Activated CD8-positive, alpha-beta T cell treated with anti-CD3 and anti-CD28 coated beads for 36 hours (primary cell): ENCODE results near the gene SOBP. TPM values are rescaled to one million over a fixed set of nuclear protein-coding genes. Genes with fewer than 3 reads are reported as not detected.
A peak's percentile ranks its signal among the peaks of the same experiment; 100 is the strongest.

Experiments used
- ATAC-seq: fragments of 200-7000 bp; cut with Tn5 transposase; one replicate; pipeline ENCODE4 v1.10.0; 2021; ENCODE audit warnings: mild to moderate bottlenecking, moderate library complexity
- CTCF ChIA-PET: fragments of 350-600 bp; sonication (Branson Sonifier 250); formaldehyde crosslinking; loops from one replicate; lab custom pipeline; 2021; ENCODE audit warnings: antibody characterized with exemption; lab: Charles Lee
- POLR2A ChIA-PET: fragments of 350-600 bp; sonication (Branson Sonifier 250); formaldehyde crosslinking; loops from one replicate; lab custom pipeline; 2021; ENCODE audit warnings: antibody characterized with exemption; lab: Charles Lee
- DNase-seq: peaks from one replicate; pipeline ENCODE4 v3.0.0-alpha.2; 2020
- H3K27ac Mint-ChIP-seq: one replicate; pipeline ENCODE4 v1.8.0; 2021; ENCODE audit warnings: mild to moderate bottlenecking, mixed read lengths
- H3K27me3 Mint-ChIP-seq: one replicate; pipeline ENCODE4 v1.8.0; 2021; ENCODE audit warnings: mixed read lengths
- H3K36me3 Mint-ChIP-seq: one replicate; pipeline ENCODE4 v1.8.0; 2021; ENCODE audit warnings: low read depth, mixed read lengths
- H3K4me1 Mint-ChIP-seq: one replicate; pipeline ENCODE4 v1.8.0; 2021; ENCODE audit warnings: low read depth, mixed read lengths
- H3K4me3 Mint-ChIP-seq: one replicate; pipeline ENCODE4 v1.8.0; 2021; ENCODE audit warnings: mild to moderate bottlenecking, moderate library complexity, mixed read lengths
- H3K9me3 Mint-ChIP-seq: one replicate; pipeline ENCODE4 v1.8.0; 2021; ENCODE audit warnings: mixed read lengths
- intact Hi-C: fragments of 100-400 bp; cut with micrococcal nuclease; formaldehyde crosslinking; loops from one replicate; pipeline ENCODE4 v1.10.0; 2022
- total RNA-seq, 2 experiments: library from RNA; stranded (reverse); gene quantifications; one replicate each; pipeline ENCODE4 v1.2.3, GENCODE V29; 2021
- TF ChIP-seq, protein P1 (sequence below): fragments of 200-600 bp; IDR thresholded peaks from one replicate; pipeline ENCODE4 v1.8.0; 2022; ENCODE audit warnings: antibody characterized with exemption, mild to moderate bottlenecking

Gene SOBP
- total RNA-seq, 2 experiments from 2014 or later, result 0.77 to 1.1 TPM

GRCh38 chr6:107666981-107667601 is 177.2 kb downstream of the SOBP start:
- ATAC-seq, result no peak

DNA sequence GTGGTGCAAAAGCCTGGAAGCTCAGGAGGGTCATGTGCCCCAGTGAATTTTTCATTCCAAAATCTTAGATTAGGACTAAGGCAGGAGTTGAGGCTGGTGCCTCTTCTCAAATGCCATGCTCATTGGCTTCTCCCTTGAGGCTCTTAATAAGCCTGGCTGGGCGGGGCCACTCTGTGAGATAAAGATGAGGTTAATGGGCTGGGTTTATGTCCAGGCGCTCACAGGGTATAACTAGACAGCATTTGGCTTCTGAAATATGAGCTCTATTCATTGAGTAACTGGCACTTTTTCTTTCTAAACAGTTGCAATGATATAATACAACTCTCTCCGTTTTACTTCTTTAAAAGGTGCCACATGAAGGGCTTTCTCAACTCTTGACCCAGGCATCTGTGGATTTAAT is 177.9 kb downstream of the SOBP start:
- TF ChIP-seq, protein P1, sequence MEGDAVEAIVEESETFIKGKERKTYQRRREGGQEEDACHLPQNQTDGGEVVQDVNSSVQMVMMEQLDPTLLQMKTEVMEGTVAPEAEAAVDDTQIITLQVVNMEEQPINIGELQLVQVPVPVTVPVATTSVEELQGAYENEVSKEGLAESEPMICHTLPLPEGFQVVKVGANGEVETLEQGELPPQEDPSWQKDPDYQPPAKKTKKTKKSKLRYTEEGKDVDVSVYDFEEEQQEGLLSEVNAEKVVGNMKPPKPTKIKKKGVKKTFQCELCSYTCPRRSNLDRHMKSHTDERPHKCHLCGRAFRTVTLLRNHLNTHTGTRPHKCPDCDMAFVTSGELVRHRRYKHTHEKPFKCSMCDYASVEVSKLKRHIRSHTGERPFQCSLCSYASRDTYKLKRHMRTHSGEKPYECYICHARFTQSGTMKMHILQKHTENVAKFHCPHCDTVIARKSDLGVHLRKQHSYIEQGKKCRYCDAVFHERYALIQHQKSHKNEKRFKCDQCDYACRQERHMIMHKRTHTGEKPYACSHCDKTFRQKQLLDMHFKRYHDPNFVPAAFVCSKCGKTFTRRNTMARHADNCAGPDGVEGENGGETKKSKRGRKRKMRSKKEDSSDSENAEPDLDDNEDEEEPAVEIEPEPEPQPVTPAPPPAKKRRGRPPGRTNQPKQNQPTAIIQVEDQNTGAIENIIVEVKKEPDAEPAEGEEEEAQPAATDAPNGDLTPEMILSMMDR, result no peak
- DNase-seq (no peak), ATAC-seq (no peak)
- CTCF ChIA-PET, result interaction anchor here (1.4 kb wide), 1 partner anchor 12 kb away, joined by 3 read pairs; no protein-coding TSS in a partner anchor
- intact Hi-C loops, result no loop called here
- Mint-ChIP-seq H3K36me3 (no peaks in the 10 kb centered on the region), H3K4me3 (no peak overlapping the region), H3K27ac (no peak overlapping the region), H3K4me1 (peaks cover 17% of the 10 kb centered on the region), H3K9me3 (no peaks in the 10 kb centered on the region), H3K27me3 (no peaks in the 10 kb centered on the region)
- POLR2A ChIA-PET, result interaction anchor here (1.1 kb wide), 1 partner anchor 11 kb away, joined by 3 read pairs; no protein-coding TSS in a partner anchor

More at GRCh38 chr6:107666981-107667601, 177.2 kb downstream of the SOBP start:
- no peak overlapping the region for H3K4me3 Mint-ChIP-seq
- no peak overlapping the region for H3K27ac Mint-ChIP-seq
- TF ChIP-seq, protein P1, result no peak
- ChIA-PET POLR2A (interaction anchor here (1.1 kb wide), 1 partner anchor 10 kb away, joined by 3 read pairs; no protein-coding TSS in a partner anchor), CTCF (interaction anchor here (1.4 to 1.9 kb wide), 2 partner anchors 11 to 181 kb away, joined by 3 to 6 read pairs; no protein-coding TSS in a partner anchor)
- H3K4me1 Mint-ChIP-seq, result peaks cover 17% of the 10 kb centered on the region
- H3K9me3 Mint-ChIP-seq, result no peaks in the 10 kb centered on the region
- DNase-seq, result no peak
- intact Hi-C loops, result no loop called here
- H3K27me3 Mint-ChIP-seq, result no peaks in the 10 kb centered on the region
- H3K36me3 Mint-ChIP-seq, result no peaks in the 10 kb centered on the region

DNA sequence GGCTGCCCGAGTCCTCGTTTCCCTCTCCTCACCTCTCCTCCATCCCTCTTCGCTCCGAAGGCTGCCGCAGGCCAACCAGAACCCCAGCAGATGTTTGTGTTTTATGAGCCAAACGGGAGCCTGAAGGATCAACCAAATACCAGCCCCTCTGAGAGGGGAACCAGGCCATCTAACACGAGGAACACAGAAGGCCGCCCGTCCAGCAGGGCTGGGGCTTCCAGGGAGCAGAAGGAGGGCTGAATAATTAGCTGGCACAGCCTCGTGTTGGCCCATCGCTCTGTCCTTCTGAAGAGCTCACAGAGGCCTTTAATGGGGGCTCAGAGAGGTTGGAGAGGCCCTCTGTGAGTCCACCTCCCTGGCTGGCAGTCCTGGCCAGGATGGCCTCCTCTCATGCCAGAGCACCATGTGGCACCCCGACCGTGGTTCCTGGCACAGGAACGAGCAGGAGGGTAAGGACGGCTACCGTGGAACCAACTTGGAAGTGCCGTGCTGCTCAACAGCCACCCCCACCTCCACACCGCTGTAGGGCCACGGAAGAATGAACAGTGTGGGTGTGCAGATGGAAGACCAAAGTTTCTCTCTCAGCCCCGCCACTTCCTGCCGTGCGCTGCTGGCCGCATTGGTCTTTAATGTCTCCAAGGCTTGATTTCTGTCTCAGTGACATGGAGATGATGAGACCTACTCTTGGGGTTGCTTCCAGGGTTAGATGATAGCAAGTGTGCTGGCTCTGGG is 179.0 kb downstream of the SOBP start:
- intact Hi-C loops, result no loop called here
- CTCF ChIA-PET, result no interaction called here
- ATAC-seq, result peak; percentile 92

DNA sequence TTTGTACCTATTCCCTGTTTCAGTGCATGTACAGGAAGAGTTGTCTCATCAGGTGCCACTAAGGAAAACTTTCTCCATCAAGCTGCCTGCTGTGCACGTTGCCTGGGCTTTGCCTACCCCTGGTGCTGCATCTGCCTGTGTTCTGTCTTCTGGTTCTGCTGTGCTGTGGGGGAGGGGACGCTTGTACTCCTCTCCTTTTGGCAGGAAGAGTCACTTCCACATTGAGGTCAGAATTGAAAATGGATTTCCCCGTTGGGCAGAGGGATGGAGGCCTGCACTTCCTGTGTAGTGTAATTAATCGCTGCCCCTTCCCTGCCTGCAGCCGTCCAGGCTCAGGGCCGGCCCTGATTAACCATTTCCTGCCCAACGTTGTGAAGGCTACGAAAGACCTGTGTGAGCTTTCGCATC is 180.9 kb downstream of the SOBP start:
- peak; percentile 37 for DNase-seq
- H3K27me3 Mint-ChIP-seq, result no peaks in the 10 kb centered on the region
- ATAC-seq, result no peak
- intact Hi-C loops, result loop anchor here (10.0 kb wide), 1 partner anchor 384 kb away; no protein-coding TSS in a partner anchor
- peaks cover 25% of the 10 kb centered on the region for H3K4me1 Mint-ChIP-seq
- no peaks in the 10 kb centered on the region for H3K36me3 Mint-ChIP-seq
- ChIA-PET CTCF (interaction anchor here (1.4 to 2.9 kb wide), 3 partner anchors 177 to 353 kb away, joined by 6 to 11 read pairs (median 6); no protein-coding TSS in a partner anchor), POLR2A (interaction anchor here (1.9 kb wide), 1 partner anchor 177 kb away, joined by 7 read pairs; no protein-coding TSS in a partner anchor)
- no peaks in the 10 kb centered on the region for H3K9me3 Mint-ChIP-seq
- H3K4me3 Mint-ChIP-seq, result no peak overlapping the region
- no peak overlapping the region for H3K27ac Mint-ChIP-seq
- TF ChIP-seq, protein P1, result no peak

More for the DNA sequence above, 179.0 kb downstream of the SOBP start:
- no peaks in the 10 kb centered on the region for H3K9me3 Mint-ChIP-seq
- POLR2A ChIA-PET, result interaction anchor here (1.9 kb wide), 1 partner anchor 179 kb away, joined by 7 read pairs; no protein-coding TSS in a partner anchor
- TF ChIP-seq, protein P1, result no peak
- DNase-seq, result peak; percentile 73
- H3K4me3 Mint-ChIP-seq, result no peak overlapping the region
- H3K27me3 Mint-ChIP-seq, result no peaks in the 10 kb centered on the region
- H3K36me3 Mint-ChIP-seq, result no peaks in the 10 kb centered on the region
- peaks cover 17% of the 10 kb centered on the region for H3K4me1 Mint-ChIP-seq
- peak overlapping the region; percentile 54 for H3K27ac Mint-ChIP-seq
